PC-9 (cell line): ENCODE measurements around the gene AK9.

Experiments used
- CTCF ChIP-seq: fragments of 200-600 bp; sonication (generic); conservative IDR thresholded peaks from 2 replicates; pipeline ENCODE4 v1.6.1; 2017; ENCODE audit warnings: mixed run types, antibody characterized with exemption, mild to moderate bottlenecking, moderate library complexity
- EZH2 ChIP-seq: fragments of 200-600 bp; sonication (generic); IDR thresholded peaks from 2 replicates; pipeline ENCODE4 v1.8.0; 2017; ENCODE audit warnings: antibody characterized with exemption, low read depth

GRCh38 chr6:109477184-109477583, 213.8 kb downstream of the AK9 start:
- no peak for TF ChIP-seq CTCF
- no peak for TF ChIP-seq EZH2
